Spleen (tissue), 7 donors: ENCODE data around the gene EVA1B.

Source experiments
- POLR2A ChIP-seq, 3 donors: fragments of 450-650 bp; IDR thresholded peaks; one replicate each; pipeline ENCODE4 v1.5.1; 2017; ENCODE audit warnings: antibody characterized with exemption in 3 of 3, mild to moderate bottlenecking in 1 of 3
- TF ChIP-seq, protein P1 (sequence below), 11 experiments: fragments of 200-600 bp in 7 of 11; fragments of 450-650 bp in 4 of 11; sonication (generic) in 4 of 11; IDR thresholded peaks in 8 of 11; conservative IDR thresholded peaks in 3 of 11; 1 replicate in 7 of 11; 2 replicates in 4 of 11; pipeline versions ENCODE4 v1.4.0 to v1.8.0; 2016 to 2021; ENCODE audit warnings: antibody characterized with exemption in 11 of 11, inconsistent platforms in 4 of 11, mild to moderate bottlenecking in 1 of 11
- donor health status: DM: no; HTN: no; CAD: no; lungs with moderate emphysema.
- donor health status: DM: no; HTN: no; CAD: no.
- donor health status: DM: no; HTN: no; CAD: no.

DNA sequence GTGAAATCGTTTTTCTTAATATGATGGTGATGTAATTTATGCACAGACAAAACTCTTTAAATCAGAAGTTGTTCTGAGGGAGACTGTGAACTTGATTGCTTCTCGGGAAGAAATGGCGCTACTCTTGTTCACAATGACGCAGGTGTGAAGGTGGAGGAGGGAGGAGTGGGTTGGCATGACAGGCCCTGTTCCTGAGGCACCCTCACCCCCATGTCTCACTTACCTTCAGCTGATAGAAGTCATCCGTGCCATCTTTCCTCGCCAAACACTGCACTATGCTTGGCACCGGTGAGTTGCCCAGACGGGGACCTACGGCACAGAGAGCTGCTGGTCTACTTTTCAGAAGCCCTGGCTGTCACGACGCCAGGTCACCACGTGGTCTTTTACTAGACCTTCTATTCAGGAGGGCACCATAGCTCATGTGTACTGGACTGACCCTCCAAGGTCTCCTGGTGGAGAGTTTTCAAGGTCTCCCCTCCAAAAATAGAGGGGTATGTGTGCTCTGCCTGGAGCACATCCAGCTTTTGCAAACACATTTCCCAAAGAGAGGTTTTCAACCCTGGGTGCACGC lies 35.2 kb upstream of the EVA1B start:
- TF ChIP-seq, protein P1, sequence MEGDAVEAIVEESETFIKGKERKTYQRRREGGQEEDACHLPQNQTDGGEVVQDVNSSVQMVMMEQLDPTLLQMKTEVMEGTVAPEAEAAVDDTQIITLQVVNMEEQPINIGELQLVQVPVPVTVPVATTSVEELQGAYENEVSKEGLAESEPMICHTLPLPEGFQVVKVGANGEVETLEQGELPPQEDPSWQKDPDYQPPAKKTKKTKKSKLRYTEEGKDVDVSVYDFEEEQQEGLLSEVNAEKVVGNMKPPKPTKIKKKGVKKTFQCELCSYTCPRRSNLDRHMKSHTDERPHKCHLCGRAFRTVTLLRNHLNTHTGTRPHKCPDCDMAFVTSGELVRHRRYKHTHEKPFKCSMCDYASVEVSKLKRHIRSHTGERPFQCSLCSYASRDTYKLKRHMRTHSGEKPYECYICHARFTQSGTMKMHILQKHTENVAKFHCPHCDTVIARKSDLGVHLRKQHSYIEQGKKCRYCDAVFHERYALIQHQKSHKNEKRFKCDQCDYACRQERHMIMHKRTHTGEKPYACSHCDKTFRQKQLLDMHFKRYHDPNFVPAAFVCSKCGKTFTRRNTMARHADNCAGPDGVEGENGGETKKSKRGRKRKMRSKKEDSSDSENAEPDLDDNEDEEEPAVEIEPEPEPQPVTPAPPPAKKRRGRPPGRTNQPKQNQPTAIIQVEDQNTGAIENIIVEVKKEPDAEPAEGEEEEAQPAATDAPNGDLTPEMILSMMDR (IDR thresholded peaks at IDR 0.05 in 8 of 11, conservative IDR thresholded peaks at IDR 0.05 in 3 of 11): no peak
- no peak for TF ChIP-seq POLR2A (IDR thresholded peaks at IDR 0.05)
